Purkinje cell (primary cell): ENCODE data around the gene RPS15A. TPM values are rescaled to one million over a fixed set of nuclear protein-coding genes. Genes with fewer than 3 reads are reported as not detected.

Experiments
- polyA plus RNA-seq: library from polyadenylated mRNA; unstranded; fragments of >200 nt; fragmentation: Nextera tagmentation; gene quantifications from 2 replicates; pipeline ENCODE4 v1.2.1, GENCODE V29; 2014

RPS15A gene
- 425 and 514 TPM in 2 replicates for polyA plus RNA-seq

GRCh38 chr16:18789850-18790706 lies at the start of gene RPS15A:
TSS of gene RPS15A (minus strand) at chr16:18790334. CDS start at chr16:18789113, 1,221 bp downstream.

GRCh38 chr16:18801145-18801972 lies 11.2 kb upstream of the RPS15A start, which contains the start of gene ARL6IP1:
TSS of gene ARL6IP1 (minus strand) at chr16:18801549. CDS start at chr16:18801466, 83 bp downstream.

Other genes with a start within 250 kb of the RPS15A start
- gene NOMO2, start 228.2 kb downstream of the RPS15A start, polyA plus RNA-seq = 500 and 595 TPM in 2 replicates
- 279 and 353 TPM in 2 replicates for gene ARL6IP1, start 11.2 kb upstream of the RPS15A start, polyA plus RNA-seq
- gene SMG1, start 136.1 kb upstream of the RPS15A start, polyA plus RNA-seq = 8.5 and 8.7 TPM in 2 replicates
- gene TMC7, start 193.6 kb upstream of the RPS15A start, polyA plus RNA-seq = 0.19 and 0.60 TPM in 2 replicates